ENCODE measurements around the gene ZNF814.
"Not testable (repeated sequence)": the region's sequence is repeated elsewhere in the genome, so short reads cannot be mapped to it uniquely, and the experiment has no call there.

The ZNF814 gene

GRCh38 chr19:57854117-57854516 is 34.7 kb downstream of the ZNF814 start:
- DNase-seq: not testable (repeated sequence)

GRCh38 chr19:57851812-57852603 is 36.8 kb downstream of the ZNF814 start:
- not testable (repeated sequence) for DNase-seq

DNA sequence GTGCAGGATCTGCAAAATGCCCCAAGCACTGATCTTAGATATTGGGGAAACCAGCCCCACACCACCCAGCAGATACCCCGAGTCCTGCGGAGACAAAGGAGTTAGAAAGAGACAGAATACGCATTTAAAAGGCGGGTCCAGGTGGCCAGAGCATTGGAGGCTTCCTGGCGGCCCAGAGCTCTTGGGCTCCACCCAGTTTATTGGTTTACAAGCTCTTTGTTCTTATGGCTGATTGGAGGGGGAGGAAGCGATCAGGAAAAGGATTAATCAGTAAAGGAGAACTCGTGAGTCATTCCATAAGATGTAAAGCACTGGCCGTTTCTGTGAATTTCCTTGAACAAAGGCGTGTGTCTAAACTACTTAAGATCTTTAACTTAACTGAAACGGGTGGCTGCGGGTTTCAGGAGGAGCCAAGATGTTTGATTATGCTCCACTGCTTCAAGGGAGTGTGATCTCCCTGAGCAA is 38.3 kb downstream of the ZNF814 start:
- no peak for DNase-seq

- peak; percentile 43 for DNase-seq
Measured at GRCh38 chr19:57849666-57850473, 39.0 kb downstream of the ZNF814 start, which contains the start of gene ZNF587. ZNF587 (plus strand) TSS chr19:57849859; CDS start chr19:57850039, 180 bp downstream.

GRCh38 chr19:57849162-57849665 is 39.6 kb downstream of the ZNF814 start:
- DNase-seq: not testable (repeated sequence)

DNA sequence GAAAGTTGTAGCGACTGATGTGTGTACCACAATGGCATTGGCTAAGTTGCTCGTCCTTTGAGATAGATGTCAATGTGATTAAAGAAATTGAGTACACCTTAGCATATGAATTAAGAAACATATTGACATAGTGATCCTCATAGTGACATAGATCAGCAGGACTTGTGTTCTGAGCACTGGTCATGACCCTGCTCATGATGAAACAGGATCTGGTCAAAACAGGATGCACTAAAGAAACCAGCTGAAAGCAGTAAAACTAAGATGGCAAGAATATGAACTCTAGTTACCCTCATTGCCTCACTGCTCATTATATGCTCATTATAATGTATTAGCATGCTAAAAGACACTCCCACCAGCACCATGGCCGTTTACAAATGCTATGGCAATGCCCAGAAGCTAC is 41.7 kb downstream of the ZNF814 start:
- DNase-seq: not testable (repeated sequence)

DNA sequence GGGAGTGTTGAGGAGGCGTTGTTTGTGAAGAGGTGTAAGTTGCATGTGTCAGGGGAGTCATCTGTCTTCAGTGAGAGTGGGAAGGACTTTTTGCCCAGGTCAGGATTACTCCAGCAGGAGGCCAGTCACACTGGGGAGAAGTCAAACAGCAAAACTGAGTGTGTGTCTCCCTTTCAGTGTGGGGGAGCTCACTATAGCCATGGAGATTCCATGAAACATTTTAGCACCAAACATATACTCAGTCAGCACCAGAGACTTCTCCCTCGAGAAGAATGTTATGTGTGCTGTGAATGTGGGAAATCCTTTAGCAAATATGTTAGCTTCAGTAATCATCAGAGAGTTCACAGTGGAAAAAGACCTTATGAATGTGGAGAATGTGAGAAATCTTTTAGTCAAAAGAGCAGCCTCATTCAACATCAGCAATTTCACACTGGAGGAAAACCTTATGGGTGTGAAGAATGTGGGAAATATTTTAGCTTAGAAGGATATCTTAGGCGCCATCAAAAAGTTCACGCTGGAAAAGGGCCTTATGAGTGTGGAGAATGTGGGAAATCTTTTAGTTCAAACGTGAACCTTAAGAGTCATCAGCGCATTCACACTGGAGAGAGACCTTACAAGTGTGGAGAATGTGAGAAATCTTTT is 47.6 kb downstream of the ZNF814 start:
- DNase-seq: no peak

- not testable (repeated sequence) for DNase-seq
Measured at GRCh38 chr19:57838622-57839191, 50.1 kb downstream of the ZNF814 start.

DNA sequence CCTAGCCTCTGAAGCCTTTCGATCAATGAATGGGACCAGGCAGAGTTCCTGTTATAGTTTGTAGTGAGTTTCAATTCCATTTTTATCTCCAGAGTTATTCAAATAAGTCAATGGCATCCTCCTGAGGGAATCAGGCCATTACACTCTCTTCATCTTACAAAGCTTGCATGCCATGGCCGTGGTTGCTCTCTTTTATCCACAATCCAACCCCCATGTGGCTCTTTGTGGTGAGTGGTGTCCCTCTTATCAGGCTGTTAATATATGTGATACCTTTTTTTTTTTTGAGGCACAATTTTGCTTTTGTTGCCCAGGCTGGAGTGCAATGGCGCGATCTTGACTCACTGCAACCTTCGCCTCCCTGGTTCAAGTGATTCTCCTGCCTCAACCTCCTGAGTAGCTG is 51.8 kb downstream of the ZNF814 start:
- DNase-seq: not testable (repeated sequence)

- peak; percentile 22 for DNase-seq
Measured at GRCh38 chr19:57830071-57830602, 58.7 kb downstream of the ZNF814 start, which contains the start of gene ZNF587B. ZNF587B (plus strand) TSS chr19:57830299; CDS start chr19:57830529, 230 bp downstream.

DNA sequence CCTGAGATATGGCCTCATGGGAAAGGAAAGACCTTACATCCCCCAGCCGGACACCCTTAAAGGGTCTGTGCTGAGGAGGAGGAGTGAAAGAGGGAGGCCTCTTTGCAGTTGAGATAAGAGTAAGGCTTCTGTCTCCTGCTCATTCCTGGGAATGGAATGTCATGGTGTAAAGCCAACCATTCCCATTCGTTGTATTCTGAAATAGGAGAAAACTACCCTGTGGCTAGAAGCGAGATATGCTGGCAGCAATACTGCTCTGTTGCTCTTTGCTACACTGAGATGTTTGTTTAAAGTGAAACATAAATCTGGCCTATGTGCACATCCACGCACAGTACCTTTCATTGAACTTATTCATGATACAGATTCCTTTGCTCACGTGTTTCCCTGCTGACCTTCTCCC is 59.5 kb downstream of the ZNF814 start:
- no peak for DNase-seq

- DNase-seq: no peak
Measured at GRCh38 chr19:57825511-57825910, 63.3 kb downstream of the ZNF814 start.

- not testable (repeated sequence) for DNase-seq
Measured at GRCh38 chr19:57823608-57824007, 65.2 kb downstream of the ZNF814 start.

DNA sequence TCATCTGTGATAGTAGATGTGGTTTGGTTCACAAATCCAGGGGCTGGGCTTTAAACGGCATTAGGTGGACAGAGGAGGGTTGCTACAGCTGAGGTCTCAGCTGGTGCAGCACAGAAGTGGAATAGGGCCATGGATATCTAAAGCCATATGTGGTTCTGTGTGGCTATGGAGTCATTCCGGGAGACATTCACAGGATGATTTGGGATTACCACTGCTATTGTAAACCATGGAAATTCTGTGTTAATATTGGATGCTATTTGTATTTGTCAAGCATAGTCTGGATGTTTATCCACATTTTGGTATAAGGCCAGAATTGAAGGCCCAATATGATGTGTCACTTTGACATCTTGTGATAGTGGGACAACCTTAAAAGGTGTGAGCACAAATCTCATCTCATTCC is 65.7 kb downstream of the ZNF814 start:
- DNase-seq: not testable (repeated sequence)

- DNase-seq: not testable (repeated sequence)
Measured at GRCh38 chr19:57821501-57821900, 67.3 kb downstream of the ZNF814 start.

DNA sequence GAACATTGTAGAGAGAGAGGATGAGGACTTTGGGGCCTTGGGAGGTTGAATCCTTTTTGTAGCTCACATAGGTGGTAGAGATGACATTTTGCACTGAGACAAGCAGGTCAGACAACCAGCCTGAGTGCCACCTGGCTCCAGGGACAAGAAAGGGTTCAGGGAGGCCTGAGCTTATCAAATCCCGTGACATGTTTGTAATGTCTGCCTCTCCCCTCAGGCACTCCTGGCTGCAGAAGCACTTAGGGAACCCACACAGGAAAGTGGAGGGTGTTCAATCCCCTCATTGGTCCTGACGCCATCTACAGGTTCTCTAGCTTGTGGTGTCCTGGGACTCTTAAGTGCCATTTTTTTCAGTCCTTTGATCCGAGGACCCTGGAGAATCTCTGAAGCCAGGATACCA is 67.7 kb downstream of the ZNF814 start:
- DNase-seq: not testable (repeated sequence)

GRCh38 chr19:57820599-57820998 is 68.2 kb downstream of the ZNF814 start:
- DNase-seq: no peak

- peak; percentile 62 for DNase-seq
Measured at GRCh38 chr19:57819475-57820148, 69.2 kb downstream of the ZNF814 start.

GRCh38 chr19:57818378-57818777 is 70.5 kb downstream of the ZNF814 start:
- no peak for DNase-seq

DNA sequence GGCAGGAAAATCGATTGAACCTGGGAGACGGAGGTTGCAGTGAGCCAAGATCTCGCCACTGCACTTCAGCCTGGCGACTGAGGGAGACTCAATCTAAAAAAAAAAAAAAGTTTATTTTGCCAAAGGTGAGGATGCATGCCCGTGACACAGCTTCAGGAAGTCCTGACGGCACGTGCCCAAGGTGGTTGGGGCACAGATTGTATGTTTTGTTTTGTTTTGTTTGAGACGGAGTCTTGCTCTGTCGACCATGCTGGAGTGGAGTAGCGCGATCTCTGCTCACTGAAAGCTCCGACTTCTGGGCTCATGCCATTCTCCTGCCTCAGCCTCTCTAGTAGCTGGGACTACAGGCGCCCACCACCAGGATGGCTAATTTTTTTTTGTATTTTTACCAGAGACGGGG is 70.9 kb downstream of the ZNF814 start:
- no peak for DNase-seq

DNA sequence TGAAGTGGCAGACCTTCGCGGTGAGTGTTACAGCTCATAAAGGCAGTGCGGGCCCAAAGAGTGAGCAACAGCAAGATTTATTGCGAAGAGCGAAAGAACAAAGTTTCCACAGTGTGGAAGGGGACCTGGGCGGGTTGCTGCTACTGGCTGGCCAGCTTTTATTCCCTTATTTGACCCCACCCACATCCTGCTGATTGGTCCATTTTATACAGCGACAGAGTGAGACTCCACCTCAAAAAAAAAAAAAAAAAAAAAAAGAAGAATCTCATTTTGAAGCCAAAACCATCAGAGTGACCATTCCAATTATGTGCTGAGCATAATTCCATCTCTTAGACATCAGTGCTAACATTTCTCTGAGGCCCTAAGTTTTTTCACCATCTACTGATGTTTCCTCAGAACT is 72.2 kb downstream of the ZNF814 start:
- DNase-seq: no peak
